Upper lobe of left lung (tissue), 4 donors: ENCODE measurements around the gene LTN1.

Experiments
- EP300 ChIP-seq, 4 donors: sonication (generic); formaldehyde crosslinking; IDR thresholded peaks; one replicate each; pipeline ENCODE4 v1.5.1; 2017; ENCODE audit warnings: antibody characterized with exemption in 4 of 4, control low read depth in 2 of 4
- POLR2A ChIP-seq, 4 donors: fragments of 450-650 bp; IDR thresholded peaks; one replicate each; pipeline ENCODE4 v1.5.1; 2016 to 2017; ENCODE audit warnings: antibody characterized with exemption in 4 of 4, mild to moderate bottlenecking in 2 of 4
- POLR2AphosphoS5 ChIP-seq, 2 donors: sonication (generic); formaldehyde crosslinking; IDR thresholded peaks; one replicate each; pipeline ENCODE4 v1.5.1; 2017; ENCODE audit warnings: antibody characterized with exemption in 2 of 2
- TF ChIP-seq, protein P1 (sequence below), 6 experiments: fragments of 450-650 bp in 4 of 6; fragments of 200-600 bp in 2 of 6; sonication (generic) in 2 of 6; IDR thresholded peaks; one replicate each; pipeline ENCODE4 v1.5.1; 2016 to 2019; ENCODE audit warnings: antibody characterized with exemption in 6 of 6

DNA sequence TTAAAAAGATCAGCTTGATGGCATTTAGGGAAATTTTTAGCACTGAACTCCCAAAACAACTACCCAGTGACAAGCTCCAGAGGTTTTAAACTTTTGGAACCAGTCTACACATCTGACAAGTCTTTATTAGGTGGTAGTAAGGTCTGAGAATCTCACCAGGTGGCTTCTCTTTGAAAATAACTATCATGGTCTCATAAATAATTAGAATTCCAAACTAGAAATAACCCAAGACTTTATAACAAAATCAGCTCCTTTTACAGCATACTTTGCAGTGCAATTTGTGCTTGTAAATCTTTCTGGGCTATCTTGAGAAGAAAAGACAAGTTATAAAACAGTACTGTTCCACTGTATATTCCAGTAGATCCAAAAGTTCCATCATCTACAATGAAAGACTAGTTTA lies 108.7 kb downstream of the LTN1 start:
- TF ChIP-seq, protein P1, sequence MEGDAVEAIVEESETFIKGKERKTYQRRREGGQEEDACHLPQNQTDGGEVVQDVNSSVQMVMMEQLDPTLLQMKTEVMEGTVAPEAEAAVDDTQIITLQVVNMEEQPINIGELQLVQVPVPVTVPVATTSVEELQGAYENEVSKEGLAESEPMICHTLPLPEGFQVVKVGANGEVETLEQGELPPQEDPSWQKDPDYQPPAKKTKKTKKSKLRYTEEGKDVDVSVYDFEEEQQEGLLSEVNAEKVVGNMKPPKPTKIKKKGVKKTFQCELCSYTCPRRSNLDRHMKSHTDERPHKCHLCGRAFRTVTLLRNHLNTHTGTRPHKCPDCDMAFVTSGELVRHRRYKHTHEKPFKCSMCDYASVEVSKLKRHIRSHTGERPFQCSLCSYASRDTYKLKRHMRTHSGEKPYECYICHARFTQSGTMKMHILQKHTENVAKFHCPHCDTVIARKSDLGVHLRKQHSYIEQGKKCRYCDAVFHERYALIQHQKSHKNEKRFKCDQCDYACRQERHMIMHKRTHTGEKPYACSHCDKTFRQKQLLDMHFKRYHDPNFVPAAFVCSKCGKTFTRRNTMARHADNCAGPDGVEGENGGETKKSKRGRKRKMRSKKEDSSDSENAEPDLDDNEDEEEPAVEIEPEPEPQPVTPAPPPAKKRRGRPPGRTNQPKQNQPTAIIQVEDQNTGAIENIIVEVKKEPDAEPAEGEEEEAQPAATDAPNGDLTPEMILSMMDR (IDR thresholded peaks at IDR 0.05) = no peak
- no peak for TF ChIP-seq POLR2A (IDR thresholded peaks at IDR 0.05)
- no peak for TF ChIP-seq EP300 (IDR thresholded peaks at IDR 0.05)
- TF ChIP-seq POLR2AphosphoS5 (IDR thresholded peaks at IDR 0.05) = no peak
